Adrenal gland (tissue), 12 donors: Measurements from ENCODE around the gene GLIS1. TPM values are rescaled to one million over a fixed set of nuclear protein-coding genes. Genes with fewer than 3 reads are reported as not detected.
A peak's percentile ranks its signal among the peaks of the same experiment; 100 is the strongest.

Experiments used
- DNase-seq, 7 donors: peaks; one replicate each; pipeline ENCODE4 v3.0.0-alpha.2; 2019 to 2020
- H3K27ac ChIP-seq, 5 donors: fragments of 200-600 bp; sonication (generic) in 4 of 5; 1 replicate in 3 of 5; 2 replicates in 2 of 5; pipeline versions ENCODE4 v1.5.1 to v1.8.0; 2016 to 2020; ENCODE audit warnings: mild to moderate bottlenecking in 1 of 5
- H3K27me3 ChIP-seq: fragments of 200-600 bp; 2 replicates; pipeline ENCODE4 v1.8.0; 2021
- H3K36me3 ChIP-seq, 2 donors: fragments of 200-600 bp; replicated peaks in 1 of 2; 1 replicate in 1 of 2; 2 replicates in 1 of 2; pipeline versions ENCODE4 v1.5.1 to v1.8.0; 2018 to 2022
- H3K4me1 ChIP-seq, 2 donors: fragments of 200-600 bp; replicated peaks in 1 of 2; 1 replicate in 1 of 2; 2 replicates in 1 of 2; pipeline versions ENCODE4 v1.5.1 to v1.8.0; 2018 to 2021
- H3K4me3 ChIP-seq, 4 donors: fragments of 200-600 bp; sonication (generic) in 3 of 4; one replicate each; pipeline ENCODE4 v1.5.1; 2016 to 2018
- H3K9me3 ChIP-seq, 3 donors: fragments of 200-600 bp; sonication (generic) in 1 of 3; replicated peaks in 1 of 3; 1 replicate in 2 of 3; 2 replicates in 1 of 3; pipeline versions ENCODE4 v1.5.1 to v1.8.0; 2016 to 2021
- POLR2A ChIP-seq, 2 donors: fragments of 450-650 bp; IDR thresholded peaks; one replicate each; pipeline ENCODE4 v1.6.1; 2017; ENCODE audit warnings: antibody characterized with exemption in 2 of 2, mild to moderate bottlenecking in 2 of 2, moderate library complexity in 1 of 2
- WGBS, 4 donors: extraction: QIAGEN DNeasy Blood & Tissue Kit in 2 of 4; methylation state at CpG; one replicate each; pipeline versions ENCODE4 v1.1.5 to v1.1.7; 2013 to 2017; 5-methylcytosine and 5-hydroxymethylcytosine counted together
- intact Hi-C, 2 donors: fragments of 100-400 bp; cut with DNase I; formaldehyde crosslinking; loops; one replicate each; pipeline versions ENCODE4 v1.14.1 to v1.15.0; 2022 to 2023
- polyA plus RNA-seq, 3 donors: library from polyadenylated mRNA; stranded (reverse); fragments of 200-250 nt in 2 of 3; fragments of 350-450 nt in 1 of 3; fragmentation: Illumina TruSeq in 1 of 3; extraction: RNeasy Lipid Tissue Mini Kit (QIAGEN cat#74804) in 1 of 3; gene quantifications; one replicate each; pipeline ENCODE4 v1.2.3, GENCODE V29; 2013 to 2014
- total RNA-seq, 9 donors: library from RNA; depleted of rRNA in 4 of 9; stranded (reverse); fragments of >200 nt in 4 of 9; fragments of 120-200 nt in 1 of 9; fragmentation: NEBNext Ultra II Directional in 1 of 9; extraction: Animal tissue kit (Norgen Biotek cat#: 25700) in 1 of 9; gene quantifications; one replicate each; pipeline versions ENCODE4 v1.1.0 to v1.2.4, GENCODE V29; 2013 to 2023
- TF ChIP-seq, protein P1 (sequence below), 6 experiments: fragments of 450-650 bp in 4 of 6; fragments of 200-600 bp in 2 of 6; sonication (generic) in 1 of 6; IDR thresholded peaks; 1 replicate in 5 of 6; 2 replicates in 1 of 6; pipeline versions ENCODE4 v1.5.1 to v1.8.0; 2016 to 2021; ENCODE audit warnings: antibody characterized with exemption in 6 of 6, mild to moderate bottlenecking in 2 of 6, moderate library complexity in 1 of 6
- donor health status: healthy with polysubstance abuse.
- donor health status: Bipolar disorder and iron deficiency.
- donor health status: DM: yes; HTN: yes; CAD: no.
- donor health status: DM: no; HTN: no; CAD: no.
- donor health status: DM: no; HTN: no; CAD: no.
- donor health status: DM: yes; HTN: yes; CAD: no.

Gene GLIS1
- total and polyA plus RNA-seq, 12 donors: 0.08 to 0.37 (median 0.14) TPM; not detected in 6

DNA sequence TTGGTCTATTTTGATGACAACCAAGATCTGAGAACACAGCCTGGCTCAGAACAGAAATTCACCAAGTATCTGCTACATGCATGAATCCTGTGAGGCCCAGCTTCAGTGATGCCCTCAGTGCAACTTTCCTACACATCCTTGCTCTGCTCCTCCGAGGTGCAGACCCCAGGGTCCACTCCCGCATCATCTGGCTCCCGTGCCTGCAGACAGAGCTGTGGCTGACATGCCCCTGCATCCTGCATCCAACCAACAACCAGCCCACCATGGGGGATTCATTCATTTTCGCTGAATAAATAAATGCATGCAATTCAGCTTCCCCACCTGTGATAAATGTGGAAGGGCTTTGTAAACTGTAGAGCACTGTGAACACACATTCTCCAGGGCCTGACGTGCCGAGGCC is 112.3 kb downstream of the GLIS1 start:
- intact Hi-C loops: no loop called here
- Histone ChIP-seq H3K4me1 (peaks cover 0 to 7% of the 10 kb centered on the region in 2 donors), H3K27ac (no peak overlapping the region), H3K27me3 (no peaks in the 10 kb centered on the region), H3K4me3 (no peak overlapping the region), H3K36me3 (no peaks in the 10 kb centered on the region), H3K9me3 (no peaks in the 10 kb centered on the region)
- TF ChIP-seq, protein P1, sequence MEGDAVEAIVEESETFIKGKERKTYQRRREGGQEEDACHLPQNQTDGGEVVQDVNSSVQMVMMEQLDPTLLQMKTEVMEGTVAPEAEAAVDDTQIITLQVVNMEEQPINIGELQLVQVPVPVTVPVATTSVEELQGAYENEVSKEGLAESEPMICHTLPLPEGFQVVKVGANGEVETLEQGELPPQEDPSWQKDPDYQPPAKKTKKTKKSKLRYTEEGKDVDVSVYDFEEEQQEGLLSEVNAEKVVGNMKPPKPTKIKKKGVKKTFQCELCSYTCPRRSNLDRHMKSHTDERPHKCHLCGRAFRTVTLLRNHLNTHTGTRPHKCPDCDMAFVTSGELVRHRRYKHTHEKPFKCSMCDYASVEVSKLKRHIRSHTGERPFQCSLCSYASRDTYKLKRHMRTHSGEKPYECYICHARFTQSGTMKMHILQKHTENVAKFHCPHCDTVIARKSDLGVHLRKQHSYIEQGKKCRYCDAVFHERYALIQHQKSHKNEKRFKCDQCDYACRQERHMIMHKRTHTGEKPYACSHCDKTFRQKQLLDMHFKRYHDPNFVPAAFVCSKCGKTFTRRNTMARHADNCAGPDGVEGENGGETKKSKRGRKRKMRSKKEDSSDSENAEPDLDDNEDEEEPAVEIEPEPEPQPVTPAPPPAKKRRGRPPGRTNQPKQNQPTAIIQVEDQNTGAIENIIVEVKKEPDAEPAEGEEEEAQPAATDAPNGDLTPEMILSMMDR (IDR thresholded peaks at IDR 0.05): no peak
- no peak for TF ChIP-seq POLR2A (IDR thresholded peaks at IDR 0.05)
- 66 to 81% (median 77%) methylated on average over 4 to 6 of the region's 6 CpGs for WGBS, 4 donors
- peak in 1 of 7 donors; percentile 21 for DNase-seq

DNA sequence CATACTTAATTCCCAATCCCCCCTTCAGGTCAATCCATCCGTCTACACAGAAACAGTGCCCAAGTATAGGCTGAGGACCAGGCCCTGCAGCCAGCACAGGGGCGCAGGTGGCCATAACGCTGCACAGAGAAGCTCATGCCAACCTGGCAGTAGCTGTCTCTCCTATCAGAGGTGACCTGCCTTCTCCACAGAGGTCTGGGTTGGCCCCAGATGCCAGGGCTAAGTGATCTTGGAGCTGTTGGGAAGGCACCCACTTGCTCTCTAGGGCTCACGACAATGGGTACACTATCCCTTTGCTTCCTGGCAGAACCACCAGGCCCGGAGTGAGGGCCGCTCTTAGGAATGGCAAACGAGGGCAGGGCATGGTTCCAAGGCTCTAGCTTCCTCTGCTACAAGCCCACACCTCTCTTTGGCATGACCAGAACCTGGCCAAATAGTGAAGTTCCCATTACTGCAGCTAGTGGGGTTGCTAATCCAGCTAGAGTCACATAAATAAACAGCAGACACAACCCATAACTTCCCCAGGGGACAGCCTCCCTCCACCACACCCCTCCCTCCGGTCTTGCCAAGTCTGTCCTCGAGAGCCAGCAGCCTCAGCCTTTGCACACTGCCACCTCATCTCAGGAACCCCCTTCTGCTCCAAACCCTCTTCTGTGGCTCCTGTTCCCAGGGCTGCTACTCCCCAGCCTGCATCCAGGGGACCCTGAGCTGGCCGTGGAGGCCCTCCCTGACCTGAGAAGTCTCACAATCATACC is 113.0 kb downstream of the GLIS1 start:
- DNase-seq: peak in 1 of 7 donors; percentile 40
- WGBS, 4 donors: 80 to 87% (median 85%) methylated on average over 7 to 10 of the region's 10 CpGs
- H3K4me1 ChIP-seq: peaks cover 0 to 7% of the 10 kb centered on the region in 2 donors
- no peaks in the 10 kb centered on the region for H3K9me3 ChIP-seq
- no peaks in the 10 kb centered on the region for H3K27me3 ChIP-seq
- intact Hi-C loops: no loop called here
- H3K4me3 ChIP-seq: no peak overlapping the region
- H3K27ac ChIP-seq: no peak overlapping the region
- H3K36me3 ChIP-seq: no peaks in the 10 kb centered on the region
- TF ChIP-seq, protein P1 (IDR thresholded peaks at IDR 0.05): no peak
- no peak for TF ChIP-seq POLR2A (IDR thresholded peaks at IDR 0.05)

DNA sequence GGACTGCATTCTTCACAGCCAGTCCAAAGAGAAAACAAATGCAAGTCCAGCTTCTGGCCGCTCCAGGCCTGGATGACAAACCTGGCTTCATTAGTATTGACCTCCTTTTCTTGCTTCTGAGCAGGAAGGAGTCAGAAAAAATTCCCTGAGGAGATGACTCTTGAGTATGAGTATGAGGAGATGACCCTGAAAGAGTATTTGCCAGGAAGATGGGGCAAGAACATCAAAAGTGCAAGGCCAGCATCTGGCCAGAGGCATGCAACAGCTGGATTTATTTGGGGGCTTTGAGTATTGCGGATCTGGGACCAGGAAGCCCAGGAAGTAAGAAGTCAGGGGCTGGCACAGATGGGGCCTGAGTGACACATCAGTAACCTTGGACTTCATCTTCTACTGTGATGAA is 113.9 kb downstream of the GLIS1 start:
- intact Hi-C loops: no loop called here
- Histone ChIP-seq H3K9me3 (no peaks in the 10 kb centered on the region), H3K27me3 (no peaks in the 10 kb centered on the region), H3K36me3 (no peaks in the 10 kb centered on the region), H3K4me3 (no peak overlapping the region), H3K27ac (no peak overlapping the region), H3K4me1 (peaks cover 0 to 7% of the 10 kb centered on the region in 2 donors)
- no peak for TF ChIP-seq POLR2A (IDR thresholded peaks at IDR 0.05)
- TF ChIP-seq, protein P1 (IDR thresholded peaks at IDR 0.05): no peak
- WGBS, 4 donors: 51 to 70% (median 58%) methylated on average over 2 of the region's 2 CpGs
- DNase-seq: peak in 5 of 7 donors; percentile 21 to 52 (median 30)

DNA sequence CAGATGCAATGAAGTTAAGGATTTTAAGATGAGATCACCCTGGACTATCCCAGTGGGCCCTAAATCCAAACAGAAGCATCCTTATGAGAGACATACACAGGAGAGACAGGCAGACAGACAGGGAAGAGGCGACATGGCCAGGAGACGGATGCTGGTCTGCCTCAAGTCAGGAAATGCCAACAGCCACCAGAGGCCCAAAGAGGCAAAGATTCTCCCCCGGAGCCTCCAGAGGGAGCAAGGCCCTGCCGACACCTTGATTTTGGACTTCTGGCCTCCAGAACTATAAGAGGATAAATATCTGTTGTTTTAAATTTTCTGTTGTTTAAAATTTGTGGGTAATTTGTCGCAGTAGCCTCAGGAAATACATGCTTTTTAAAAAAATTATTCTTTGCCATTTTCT is 116.4 kb downstream of the GLIS1 start:
- WGBS, 4 donors: 85 to 100% (median 90%) methylated on average over 5 of the region's 5 CpGs
- Histone ChIP-seq H3K4me3 (no peak overlapping the region), H3K36me3 (no peaks in the 10 kb centered on the region), H3K27ac (no peak overlapping the region), H3K4me1 (peaks cover 0 to 7% of the 10 kb centered on the region in 2 donors), H3K27me3 (no peaks in the 10 kb centered on the region), H3K9me3 (no peaks in the 10 kb centered on the region)
- intact Hi-C loops: no loop called here
- TF ChIP-seq, protein P1 (IDR thresholded peaks at IDR 0.05): no peak
- no peak for TF ChIP-seq POLR2A (IDR thresholded peaks at IDR 0.05)
- peak in 3 of 7 donors; percentile 3 to 6 (median 6) for DNase-seq
